MCF 10A (cell line): ENCODE measurements around the gene SPECC1L. TPM values are rescaled to one million over a fixed set of nuclear protein-coding genes. Genes with fewer than 3 reads are reported as not detected.
A peak's percentile ranks its signal among the peaks of the same experiment; 100 is the strongest.
"Not testable (repeated sequence)": the region's sequence is repeated elsewhere in the genome, so short reads cannot be mapped to it uniquely, and the experiment has no call there.

Experiments
- BruUV-seq: library from RNA; stranded (reverse); fragments of 400-500 nt; replicated peaks from 2 replicates; lab custom pipeline; 2021; lab: Mats Ljungman, UMichigan
- CTCF ChIA-PET: fragments of 300-600 bp; sonication (Branson Sonifier 250); formaldehyde crosslinking; extraction: SDS; loops from one replicate; lab custom pipeline; 2021; ENCODE audit warnings: antibody characterized with exemption, inconsistent platforms; lab: Yijun Ruan, JAX
- POLR2A ChIA-PET: fragments of 300-600, 350-650 bp; sonication (Branson Sonifier 250); formaldehyde crosslinking; extraction: SDS; loops from one replicate; lab custom pipeline; 2020; ENCODE audit warnings: antibody characterized with exemption, inconsistent platforms; lab: Yijun Ruan, JAX
- DNase-seq: peaks from one replicate; pipeline ENCODE4 v3.0.0-alpha.2; 2018; ENCODE audit not compliant: unreplicated experiment
- H3K27ac Mint-ChIP-seq: one replicate; pipeline ENCODE4 v1.8.0; 2022; ENCODE audit warnings: mild to moderate bottlenecking, low read depth, mixed read lengths; ENCODE audit not compliant: unreplicated experiment
- H3K27me3 Mint-ChIP-seq: one replicate; pipeline ENCODE4 v1.8.0; 2022; ENCODE audit warnings: mixed read lengths; ENCODE audit not compliant: insufficient read depth, unreplicated experiment
- H3K36me3 Mint-ChIP-seq: one replicate; pipeline ENCODE4 v1.8.0; 2022; ENCODE audit warnings: mild to moderate bottlenecking, moderate library complexity, mixed read lengths; ENCODE audit not compliant: insufficient read depth, unreplicated experiment
- H3K4me1 Mint-ChIP-seq: one replicate; pipeline ENCODE4 v1.8.0; 2022; ENCODE audit warnings: mixed read lengths; ENCODE audit not compliant: insufficient read depth, unreplicated experiment
- H3K4me3 Mint-ChIP-seq: one replicate; pipeline ENCODE4 v1.8.0; 2022; ENCODE audit warnings: mild to moderate bottlenecking, moderate library complexity, mixed read lengths; ENCODE audit not compliant: unreplicated experiment
- H3K9me3 Mint-ChIP-seq: one replicate; pipeline ENCODE4 v1.8.0; 2022; ENCODE audit warnings: mixed read lengths; ENCODE audit not compliant: unreplicated experiment
- CTCF ChIP-seq: fragments of 200-600 bp; IDR thresholded peaks from one replicate; pipeline ENCODE4 v1.8.0; 2022; ENCODE audit warnings: antibody characterized with exemption, mild to moderate bottlenecking; ENCODE audit not compliant: unreplicated experiment
- intact Hi-C: fragments of 100-400 bp; cut with micrococcal nuclease; formaldehyde crosslinking; loops from 2 replicates; pipeline ENCODE4 v1.14.1; 2022
- total RNA-seq: library from RNA; stranded (reverse); gene quantifications from 2 replicates; pipeline ENCODE4 v1.2.3, GENCODE V29; 2022

Gene SPECC1L
- total RNA-seq, 1 experiment from 2014 or later: 60.4 TPM

GRCh38 chr22:24259459-24259858 lies 11.2 kb upstream of the SPECC1L start:
- peak; percentile 61 for TF ChIP-seq CTCF
- peak; percentile 81 for DNase-seq
- intact Hi-C loops: loop anchor here (10.0 kb wide), 1 partner anchor 155 kb away; no protein-coding TSS in a partner anchor
- H3K9me3 Mint-ChIP-seq, H3K4me1 Mint-ChIP-seq, H3K27ac Mint-ChIP-seq, H3K36me3 Mint-ChIP-seq, H3K27me3 Mint-ChIP-seq, POLR2A ChIA-PET, H3K4me3 Mint-ChIP-seq, CTCF ChIA-PET, BruUV-seq: not testable (repeated sequence)

GRCh38 chr22:24262185-24262749 lies 8.4 kb upstream of the SPECC1L start:
- POLR2A ChIA-PET, intact Hi-C loops, H3K9me3 Mint-ChIP-seq: not testable (repeated sequence)

GRCh38 chr22:24263479-24263878 lies 7.2 kb upstream of the SPECC1L start:
- CTCF ChIA-PET, H3K36me3 Mint-ChIP-seq, H3K4me3 Mint-ChIP-seq, H3K9me3 Mint-ChIP-seq, POLR2A ChIA-PET, BruUV-seq, H3K27ac Mint-ChIP-seq, H3K4me1 Mint-ChIP-seq, H3K27me3 Mint-ChIP-seq, DNase-seq, intact Hi-C loops: not testable (repeated sequence)

More at GRCh38 chr22:24262185-24262749, 8.4 kb upstream of the SPECC1L start:
- not testable (repeated sequence) for H3K4me3 Mint-ChIP-seq, DNase-seq, H3K27me3 Mint-ChIP-seq, H3K4me1 Mint-ChIP-seq, BruUV-seq, H3K27ac Mint-ChIP-seq, H3K36me3 Mint-ChIP-seq
- CTCF ChIA-PET: interaction anchor here (0.6 kb wide), 1 partner anchor 286 kb away, joined by 4 read pairs; no protein-coding TSS in a partner anchor

GRCh38 chr22:24264329-24264896 lies 6.2 kb upstream of the SPECC1L start:
- H3K27me3 Mint-ChIP-seq, POLR2A ChIA-PET, H3K27ac Mint-ChIP-seq, BruUV-seq, H3K4me1 Mint-ChIP-seq, DNase-seq, H3K4me3 Mint-ChIP-seq, CTCF ChIA-PET, H3K36me3 Mint-ChIP-seq, intact Hi-C loops, H3K9me3 Mint-ChIP-seq: not testable (repeated sequence)

- no peak overlapping the region for H3K27ac Mint-ChIP-seq
- no peaks in the 10 kb centered on the region for H3K9me3 Mint-ChIP-seq
- H3K4me3 Mint-ChIP-seq: no peak overlapping the region
- TF ChIP-seq CTCF: no peak
- H3K36me3 Mint-ChIP-seq: no peaks in the 10 kb centered on the region
- BruUV-seq: no TSS peak
- no peaks in the 10 kb centered on the region for H3K27me3 Mint-ChIP-seq
- DNase-seq: no peak
- peaks cover 4% of the 10 kb centered on the region for H3K4me1 Mint-ChIP-seq
- CTCF ChIA-PET: interaction anchor here (0.6 kb wide), 1 partner anchor 27 kb away, joined by 3 read pairs; no protein-coding TSS in a partner anchor
- intact Hi-C loops: no loop called here
- POLR2A ChIA-PET: no interaction called here
These were observed 4.9 kb upstream of the SPECC1L start for GRCh38 chr22:24265734-24266133.

GRCh38 chr22:24266495-24266894 lies 4.1 kb upstream of the SPECC1L start:
- H3K36me3 Mint-ChIP-seq, BruUV-seq, intact Hi-C loops, H3K4me3 Mint-ChIP-seq, H3K4me1 Mint-ChIP-seq, H3K9me3 Mint-ChIP-seq, DNase-seq, H3K27me3 Mint-ChIP-seq, H3K27ac Mint-ChIP-seq, CTCF ChIA-PET, POLR2A ChIA-PET: not testable (repeated sequence)
